ENCODE results near the gene LINGO3.

The LINGO3 gene

GRCh38 chr19:2338751-2339643 is 31.0 kb upstream of the LINGO3 start:
- no peak for DNase-seq

- no peak for DNase-seq
Observed at GRCh38 chr19:2338055-2338615, 30.2 kb upstream of the LINGO3 start.

- DNase-seq, result no peak
Observed at GRCh38 chr19:2337329-2337707, 29.4 kb upstream of the LINGO3 start.

- DNase-seq, result no peak
Observed at GRCh38 chr19:2336528-2337328, 28.8 kb upstream of the LINGO3 start.

- DNase-seq, result no peak
Observed at GRCh38 chr19:2335848-2336247, 27.9 kb upstream of the LINGO3 start.

- DNase-seq, result no peak
Observed at GRCh38 chr19:2334986-2335846, 27.3 kb upstream of the LINGO3 start.

GRCh38 chr19:2334426-2334825 is 26.5 kb upstream of the LINGO3 start:
- no peak for DNase-seq

- DNase-seq, result no peak
Observed at GRCh38 chr19:2333807-2334211, 25.9 kb upstream of the LINGO3 start.

GRCh38 chr19:2333027-2333806 is 25.3 kb upstream of the LINGO3 start:
- DNase-seq, result peak; percentile 75

GRCh38 chr19:2332341-2333026 is 24.5 kb upstream of the LINGO3 start:
- DNase-seq, result peak; percentile 50

- no peak for DNase-seq
Observed at GRCh38 chr19:2331601-2332246, 23.8 kb upstream of the LINGO3 start.

- DNase-seq, result no peak
Observed at GRCh38 chr19:2330632-2331284, 22.8 kb upstream of the LINGO3 start.

- no peak for DNase-seq
Observed at GRCh38 chr19:2330255-2330631, 22.3 kb upstream of the LINGO3 start.

GRCh38 chr19:2329501-2329916 is 21.6 kb upstream of the LINGO3 start:
- no peak for DNase-seq

- DNase-seq, result no peak
Observed at GRCh38 chr19:2329149-2329478, 21.2 kb upstream of the LINGO3 start.

- peak; percentile 50 for DNase-seq
Observed at GRCh38 chr19:2328401-2329148, 20.6 kb upstream of the LINGO3 start, which contains the start of the genes LSM7 and SPPL2B. LSM7 (minus strand) TSS chr19:2328586; CDS start chr19:2328566, 20 bp downstream. SPPL2B (plus strand) TSS chr19:2328684; CDS start chr19:2328710, 26 bp downstream.

- peak; percentile 37 for DNase-seq
Observed at GRCh38 chr19:2327773-2328400, 19.9 kb upstream of the LINGO3 start.

GRCh38 chr19:2326699-2327360 is 18.9 kb upstream of the LINGO3 start:
- no peak for DNase-seq
